Measurements from ENCODE around the gene LGALS7.
"Not testable (repeated sequence)": the region's sequence is repeated elsewhere in the genome, so short reads cannot be mapped to it uniquely, and the experiment has no call there.

The LGALS7 gene

GRCh38 chr19:38770228-38770948 is 2.9 kb downstream of the LGALS7 start:
- DNase-seq = not testable (repeated sequence)

GRCh38 chr19:38769635-38770211 is 3.6 kb downstream of the LGALS7 start:
- DNase-seq = no peak

- no peak for DNase-seq
Observed at GRCh38 chr19:38766276-38767047, 6.9 kb downstream of the LGALS7 start.

GRCh38 chr19:38765214-38765613 is 8.1 kb downstream of the LGALS7 start:
- no peak for DNase-seq

- no peak for DNase-seq
Observed at GRCh38 chr19:38763795-38764220, 9.5 kb downstream of the LGALS7 start.

- DNase-seq = not testable (repeated sequence)
Observed at GRCh38 chr19:38761884-38762389, 11.4 kb downstream of the LGALS7 start.

- not testable (repeated sequence) for DNase-seq
Observed at GRCh38 chr19:38760805-38761517, 12.4 kb downstream of the LGALS7 start.

- no peak for DNase-seq
Observed at GRCh38 chr19:38759590-38760003, 13.7 kb downstream of the LGALS7 start.

GRCh38 chr19:38754196-38754595 is 19.1 kb downstream of the LGALS7 start:
- not testable (repeated sequence) for DNase-seq

GRCh38 chr19:38753783-38754182 is 19.5 kb downstream of the LGALS7 start:
- DNase-seq = not testable (repeated sequence)

- no peak for DNase-seq
Observed at GRCh38 chr19:38745316-38745715, 28.0 kb downstream of the LGALS7 start.

GRCh38 chr19:38744874-38745273 is 28.4 kb downstream of the LGALS7 start:
- no peak for DNase-seq

GRCh38 chr19:38744298-38744681 is 29.0 kb downstream of the LGALS7 start, which contains the start of gene CAPN12:
CAPN12 (minus strand) TSS chr19:38744474; CDS start chr19:38744165, 309 bp downstream.
- DNase-seq = no peak

GRCh38 chr19:38743394-38744297 is 29.7 kb downstream of the LGALS7 start:
- no peak for DNase-seq

- DNase-seq = no peak
Observed at GRCh38 chr19:38742906-38743305, 30.4 kb downstream of the LGALS7 start.

GRCh38 chr19:38742296-38742695 is 31.0 kb downstream of the LGALS7 start:
- DNase-seq = no peak

- DNase-seq = no peak
Observed at GRCh38 chr19:38741670-38742069, 31.6 kb downstream of the LGALS7 start.

- no peak for DNase-seq
Observed at GRCh38 chr19:38740932-38741331, 32.4 kb downstream of the LGALS7 start.

- no peak for DNase-seq
Observed at GRCh38 chr19:38740257-38740592, 33.1 kb downstream of the LGALS7 start.

GRCh38 chr19:38739440-38740256 is 33.7 kb downstream of the LGALS7 start:
- DNase-seq = no peak
